ENCODE measurements around the gene MTCL3.

MTCL3 gene

GRCh38 chr6:127518710-127519468 lies at the start of gene MTCL3:
MTCL3 (minus strand) TSS chr6:127519335.
- H3K27ac ChIP-seq, result peak within 1 kb of the TSS; percentile 90 to 98
- peaks cover 3 to 10% of the 10 kb centered on the region in 2 donors for H3K4me1 ChIP-seq (replicated peaks in 1 of 2)
- WGBS, 10 experiments, result 0 to 1% (median 0%) methylated on average over 1 to 18 of the region's 42 CpGs; no CpG with 5 or more reads in 3 of the 10 experiments
- peak in 6 of 8 experiments; percentile 17 to 54 (median 52) for ATAC-seq (replicated peaks in 6 of 8)
- peak within 1 kb of the TSS; percentile 53 to 93 (median 64) for H3K4me3 ChIP-seq
- in situ Hi-C loops (cut with MboI; ENCODE audit: low pct_unique_long_range_greater_than_20kb in 2 of 9, low sequenced_read_pairs in 9 of 9, unreplicated experiment in 9 of 9), result no loop called here

GRCh38 chr6:127567476-127567875 lies 48.3 kb upstream of the MTCL3 start:
- H3K4me1 ChIP-seq (replicated peaks in 1 of 2), result no peaks in the 10 kb centered on the region
- H3K27ac ChIP-seq, result no peak overlapping the region
- ATAC-seq (replicated peaks in 6 of 8), result no peak
- 0 to 100% (median 62%) methylated on average over 1 to 2 of the region's 2 CpGs for WGBS, 10 experiments
- in situ Hi-C loops (cut with MboI; ENCODE audit: low pct_unique_long_range_greater_than_20kb in 2 of 9, low sequenced_read_pairs in 9 of 9, unreplicated experiment in 9 of 9), result loop anchor here in 1 of 9 experiments (25.0 kb wide), 1 partner anchor 120 kb away; no protein-coding TSS in a partner anchor
- H3K4me3 ChIP-seq, result no peak overlapping the region

GRCh38 chr6:127566651-127567050 lies 47.5 kb upstream of the MTCL3 start:
- Histone ChIP-seq H3K4me3 (no peak overlapping the region), H3K4me1 (replicated peaks in 1 of 2) (no peaks in the 10 kb centered on the region), H3K27ac (no peak overlapping the region)
- in situ Hi-C loops (cut with MboI; ENCODE audit: low pct_unique_long_range_greater_than_20kb in 2 of 9, low sequenced_read_pairs in 9 of 9, unreplicated experiment in 9 of 9), result loop anchor here in 1 of 9 experiments (25.0 kb wide), 1 partner anchor 121 kb away; no protein-coding TSS in a partner anchor
- no peak for ATAC-seq (replicated peaks in 6 of 8)

GRCh38 chr6:127566119-127566518 lies 47.0 kb upstream of the MTCL3 start:
- no peak for ATAC-seq (replicated peaks in 6 of 8)

GRCh38 chr6:127564761-127565160 lies 45.6 kb upstream of the MTCL3 start:
- no peak for ATAC-seq (replicated peaks in 6 of 8)
- Histone ChIP-seq H3K27ac (no peak overlapping the region), H3K4me3 (no peak overlapping the region), H3K4me1 (replicated peaks in 1 of 2) (no peaks in the 10 kb centered on the region)
- in situ Hi-C loops (cut with MboI; ENCODE audit: low pct_unique_long_range_greater_than_20kb in 2 of 9, low sequenced_read_pairs in 9 of 9, unreplicated experiment in 9 of 9), result loop anchor here in 1 of 9 experiments (25.0 kb wide), 1 partner anchor 123 kb away; no protein-coding TSS in a partner anchor
- WGBS, 10 experiments, result 42 to 96% (median 80%) methylated on average over 1 to 3 of the region's 3 CpGs; no CpG with 5 or more reads in 2 of the 10 experiments

More at GRCh38 chr6:127566119-127566518, 47.0 kb upstream of the MTCL3 start:
- no peak overlapping the region for H3K4me3 ChIP-seq
- H3K27ac ChIP-seq, result no peak overlapping the region
- H3K4me1 ChIP-seq (replicated peaks in 1 of 2), result no peaks in the 10 kb centered on the region
- in situ Hi-C loops (cut with MboI; ENCODE audit: low pct_unique_long_range_greater_than_20kb in 2 of 9, low sequenced_read_pairs in 9 of 9, unreplicated experiment in 9 of 9), result loop anchor here in 1 of 9 experiments (25.0 kb wide), 1 partner anchor 121 kb away; no protein-coding TSS in a partner anchor

GRCh38 chr6:127561660-127562059 lies 42.5 kb upstream of the MTCL3 start:
- 9 to 100% (median 31%) methylated on average over 1 of the region's 1 CpG; no CpG with 5 or more reads in 3 of the 10 experiments for WGBS, 10 experiments
- no peaks in the 10 kb centered on the region for H3K4me1 ChIP-seq (replicated peaks in 1 of 2)
- in situ Hi-C loops (cut with MboI; ENCODE audit: low pct_unique_long_range_greater_than_20kb in 2 of 9, low sequenced_read_pairs in 9 of 9, unreplicated experiment in 9 of 9), result loop anchor here in 1 of 9 experiments (25.0 kb wide), 1 partner anchor 126 kb away; no protein-coding TSS in a partner anchor
- peak in 1 of 8 experiments; percentile 34 for ATAC-seq (replicated peaks in 6 of 8)
- no peak overlapping the region for H3K27ac ChIP-seq
- no peak overlapping the region for H3K4me3 ChIP-seq

- WGBS, 10 experiments, result 0 to 47% (median 11%) methylated on average over 1 to 2 of the region's 2 CpGs; no CpG with 5 or more reads in 1 of the 10 experiments
- no peak overlapping the region for H3K27ac ChIP-seq
- no peak overlapping the region for H3K4me3 ChIP-seq
- ATAC-seq (replicated peaks in 6 of 8), result peak in 5 of 8 experiments; percentile 53 to 78 (median 72)
- no peaks in the 10 kb centered on the region for H3K4me1 ChIP-seq (replicated peaks in 1 of 2)
- in situ Hi-C loops (cut with MboI; ENCODE audit: low pct_unique_long_range_greater_than_20kb in 2 of 9, low sequenced_read_pairs in 9 of 9, unreplicated experiment in 9 of 9), result loop anchor here in 1 of 9 experiments (25.0 kb wide), 1 partner anchor 133 kb away; no protein-coding TSS in a partner anchor
Measured at GRCh38 chr6:127554435-127555006, 35.4 kb upstream of the MTCL3 start.

- H3K4me3 ChIP-seq, result no peak overlapping the region
- ATAC-seq (replicated peaks in 6 of 8), result peak in 3 of 8 experiments; percentile 56 to 94 (median 90)
- no peak overlapping the region for H3K27ac ChIP-seq
- in situ Hi-C loops (cut with MboI; ENCODE audit: low pct_unique_long_range_greater_than_20kb in 2 of 9, low sequenced_read_pairs in 9 of 9, unreplicated experiment in 9 of 9), result loop anchor here in 1 of 9 experiments (25.0 kb wide), 1 partner anchor 137 kb away; no protein-coding TSS in a partner anchor
- no peaks in the 10 kb centered on the region for H3K4me1 ChIP-seq (replicated peaks in 1 of 2)
Measured at GRCh38 chr6:127550403-127550802, 31.3 kb upstream of the MTCL3 start.

- in situ Hi-C loops (cut with MboI; ENCODE audit: low pct_unique_long_range_greater_than_20kb in 2 of 9, low sequenced_read_pairs in 9 of 9, unreplicated experiment in 9 of 9), result loop anchor here in 3 of 9 experiments (25.0 kb wide), 1 partner anchor 236 kb away; no protein-coding TSS in a partner anchor
- peak in 1 of 8 experiments; percentile 30 for ATAC-seq (replicated peaks in 6 of 8)
- no peak overlapping the region for H3K4me3 ChIP-seq
- WGBS, 10 experiments, result 0 to 100% (median 86%) methylated on average over 1 to 2 of the region's 2 CpGs; no CpG with 5 or more reads in 1 of the 10 experiments
- H3K4me1 ChIP-seq (replicated peaks in 1 of 2), result no peaks in the 10 kb centered on the region
- no peak overlapping the region for H3K27ac ChIP-seq
Measured at GRCh38 chr6:127547904-127548649, 28.9 kb upstream of the MTCL3 start.

- in situ Hi-C loops (cut with MboI; ENCODE audit: low pct_unique_long_range_greater_than_20kb in 2 of 9, low sequenced_read_pairs in 9 of 9, unreplicated experiment in 9 of 9), result loop anchor here in 3 of 9 experiments (25.0 kb wide), 1 partner anchor 235 kb away; no protein-coding TSS in a partner anchor
- no peaks in the 10 kb centered on the region for H3K4me1 ChIP-seq (replicated peaks in 1 of 2)
- peak in 3 of 8 experiments; percentile 34 to 41 (median 38) for ATAC-seq (replicated peaks in 6 of 8)
- WGBS, 10 experiments, result 20 to 33% methylated on average over 1 of the region's 1 CpG; no CpG with 5 or more reads in 8 of the 10 experiments
- H3K4me3 ChIP-seq, result no peak overlapping the region
- H3K27ac ChIP-seq, result no peak overlapping the region
Measured at GRCh38 chr6:127547215-127547614, 28.1 kb upstream of the MTCL3 start.

GRCh38 chr6:127539272-127539671 lies 20.1 kb upstream of the MTCL3 start:
- H3K27ac ChIP-seq, result no peak overlapping the region
- ATAC-seq (replicated peaks in 6 of 8), result peak in 4 of 8 experiments; percentile 23 to 57 (median 34)
- in situ Hi-C loops (cut with MboI; ENCODE audit: low pct_unique_long_range_greater_than_20kb in 2 of 9, low sequenced_read_pairs in 9 of 9, unreplicated experiment in 9 of 9), result loop anchor here in 3 of 9 experiments (5.0 to 25.0 kb wide), 2 partner anchors 72 to 227 kb away; no protein-coding TSS in a partner anchor
- no peak overlapping the region for H3K4me3 ChIP-seq
- H3K4me1 ChIP-seq (replicated peaks in 1 of 2), result no peaks in the 10 kb centered on the region
- WGBS, 10 experiments, result 10 to 73% (median 49%) methylated on average over 2 of the region's 2 CpGs

- no peak overlapping the region for H3K4me3 ChIP-seq
- H3K27ac ChIP-seq, result no peak overlapping the region
- in situ Hi-C loops (cut with MboI; ENCODE audit: low pct_unique_long_range_greater_than_20kb in 2 of 9, low sequenced_read_pairs in 9 of 9, unreplicated experiment in 9 of 9), result loop anchor here in 3 of 9 experiments (5.0 to 25.0 kb wide), 2 partner anchors 72 to 227 kb away; no protein-coding TSS in a partner anchor
- no peaks in the 10 kb centered on the region for H3K4me1 ChIP-seq (replicated peaks in 1 of 2)
- peak in 3 of 8 experiments; percentile 16 to 38 (median 29) for ATAC-seq (replicated peaks in 6 of 8)
- 0 to 100% (median 48%) methylated on average over 1 to 2 of the region's 2 CpGs; no CpG with 5 or more reads in 2 of the 10 experiments for WGBS, 10 experiments
Measured at GRCh38 chr6:127538750-127539264, 19.7 kb upstream of the MTCL3 start.

Data from motor neuron (in vitro differentiated cells).